Neural progenitor cell (in vitro differentiated cells): ENCODE results near the gene SNX1.

ENCODE experiments used
- CTCF ChIP-seq: fragments of 200-600 bp; sonication (generic); IDR thresholded peaks from 2 replicates; pipeline ENCODE4 v1.5.1; 2017; ENCODE audit warnings: antibody characterized with exemption, mild to moderate bottlenecking
- EZH2 ChIP-seq: fragments of 200-600 bp; sonication (generic); IDR thresholded peaks from 2 replicates; pipeline ENCODE4 v1.6.1; 2017; ENCODE audit warnings: antibody characterized with exemption, mild to moderate bottlenecking, moderate library complexity

GRCh38 chr15:64082757-64083156 lies 13.0 kb upstream of the SNX1 start:
- TF ChIP-seq CTCF (no peak), EZH2 (no peak)
